Lower leg skin (tissue), 4 donors: Measurements from ENCODE around the gene IDI2. TPM values are rescaled to one million over a fixed set of nuclear protein-coding genes. Genes with fewer than 3 reads are reported as not detected.
A peak's percentile ranks its signal among the peaks of the same experiment; 100 is the strongest.

Experiments
- DNase-seq, 2 donors: peaks; one replicate each; pipeline ENCODE4 v3.0.0-alpha.2; 2019; ENCODE audit warnings: low spot score in 2 of 2
- H3K4me3 ChIP-seq: fragments of 200-600 bp; sonication (generic); 2 replicates; pipeline ENCODE4 v1.5.1; 2017; ENCODE audit warnings: mild to moderate bottlenecking, low read depth; ENCODE audit not compliant: poor library complexity, severe bottlenecking
- CTCF ChIP-seq, 3 donors: fragments of 450-650 bp; IDR thresholded peaks; one replicate each; pipeline ENCODE4 v1.5.1; 2016; ENCODE audit warnings: antibody characterized with exemption in 3 of 3, mild to moderate bottlenecking in 3 of 3, moderate library complexity in 2 of 3
- POLR2A ChIP-seq, 2 donors: fragments of 450-650 bp; IDR thresholded peaks; one replicate each; pipeline ENCODE4 v1.6.1; 2016 to 2017; ENCODE audit warnings: antibody characterized with exemption in 2 of 2, mild to moderate bottlenecking in 1 of 2, moderate library complexity in 1 of 2
- WGBS, 2 donors: methylation state at CpG; one replicate each; pipeline ENCODE4 v1.1.5; 2018; 5-methylcytosine and 5-hydroxymethylcytosine counted together
- intact Hi-C: fragments of 100-400 bp; cut with DNase I; formaldehyde crosslinking; loops from one replicate; pipeline ENCODE4 v1.15.0; 2023; ENCODE audit warnings: low total_unique reads
- total RNA-seq, 4 donors: library from RNA; depleted of rRNA; stranded (reverse); fragments of >200 nt; gene quantifications; one replicate each; pipeline ENCODE4 v1.1.0, GENCODE V29; 2016

The IDI2 gene
- total RNA-seq, 4 donors from 2014 or later: not detected

GRCh38 chr10:1057106-1057657 lies 31.5 kb upstream of the IDI2 start:
- TF ChIP-seq POLR2A (IDR thresholded peaks at IDR 0.05): no peak
- no peak for TF ChIP-seq CTCF (IDR thresholded peaks at IDR 0.05)
- no peak for DNase-seq
- H3K4me3 ChIP-seq: peak overlapping the region; percentile 96
- WGBS, 2 donors: 1 to 2% methylated on average over 26 of the region's 26 CpGs
- intact Hi-C loops: no loop called here

GRCh38 chr10:1056326-1057105 lies 30.9 kb upstream of the IDI2 start, which contains the start of gene WDR37:
Gene WDR37 (plus strand): TSS chr10:1056385. CDS start chr10:1072156, 15,771 bp downstream.
- TF ChIP-seq CTCF (IDR thresholded peaks at IDR 0.05) (peak in 1 of 3 donors; percentile 20), POLR2A (IDR thresholded peaks at IDR 0.05) (no peak)
- peak within 1 kb of the TSS; percentile 96 for H3K4me3 ChIP-seq
- DNase-seq: peak; percentile 81 to 97
- 0% methylated on average over 25 to 59 of the region's 87 CpGs for WGBS, 2 donors
- intact Hi-C loops: no loop called here

GRCh38 chr10:1054684-1055083 lies 29.0 kb upstream of the IDI2 start:
- 23 to 38% methylated on average over 6 of the region's 6 CpGs for WGBS, 2 donors
- intact Hi-C loops: no loop called here
- TF ChIP-seq POLR2A (IDR thresholded peaks at IDR 0.05) (no peak), CTCF (IDR thresholded peaks at IDR 0.05) (no peak)
- no peak for DNase-seq
- no peak overlapping the region for H3K4me3 ChIP-seq

- intact Hi-C loops: no loop called here
- no peak overlapping the region for H3K4me3 ChIP-seq
- TF ChIP-seq CTCF (IDR thresholded peaks at IDR 0.05): no peak
- no peak for TF ChIP-seq POLR2A (IDR thresholded peaks at IDR 0.05)
- WGBS, 2 donors: 52 to 53% methylated on average over 4 of the region's 4 CpGs
- peak in 1 of 2 donors; percentile 45 for DNase-seq
Observed at GRCh38 chr10:1050554-1050953, 24.9 kb upstream of the IDI2 start.

- TF ChIP-seq CTCF (IDR thresholded peaks at IDR 0.05) (no peak), POLR2A (IDR thresholded peaks at IDR 0.05) (no peak)
Observed at GRCh38 chr10:1050145-1050544, 24.5 kb upstream of the IDI2 start.

More at GRCh38 chr10:1050145-1050544, 24.5 kb upstream of the IDI2 start:
- intact Hi-C loops: no loop called here
- DNase-seq: no peak
- no peak overlapping the region for H3K4me3 ChIP-seq
- WGBS, 2 donors: 37 to 43% methylated on average over 5 of the region's 5 CpGs
